GM12891 (cell line): ENCODE results near the gene CUL1.

Experiments
- PAX5 ChIP-seq: IDR thresholded peaks from 2 replicates; pipeline ENCODE4 v1.6.1; 2011; ENCODE audit warnings: low read length, moderate library complexity, mild to moderate bottlenecking; ENCODE audit not compliant: insufficient read depth, severe bottlenecking
- POLR2A ChIP-seq: IDR thresholded peaks from 2 replicates; pipeline ENCODE4 v1.6.1; 2011; ENCODE audit warnings: low read depth, low read length, control low read depth
- POLR2AphosphoS5 ChIP-seq: IDR thresholded peaks from 2 replicates; pipeline ENCODE4 v1.6.1; 2011; ENCODE audit warnings: low read depth, low read length, control low read depth
- POU2F2 ChIP-seq: IDR thresholded peaks from 2 replicates; pipeline ENCODE4 v1.6.1; 2011; ENCODE audit warnings: low read depth, mild to moderate bottlenecking, control low read depth, low read length, moderate library complexity
- SPI1 ChIP-seq: IDR thresholded peaks from 2 replicates; pipeline ENCODE4 v1.6.1; 2011; ENCODE audit warnings: low read depth, low read length, control low read depth
- TAF1 ChIP-seq: IDR thresholded peaks from 2 replicates; pipeline ENCODE4 v1.6.1; 2011; ENCODE audit warnings: low read depth, low read length, control low read depth

GRCh38 chr7:148719753-148720152 is 21.1 kb downstream of the CUL1 start:
- TF ChIP-seq POLR2A = no peak
- TF ChIP-seq POLR2AphosphoS5 = no peak
- TF ChIP-seq TAF1 = no peak
- no peak for TF ChIP-seq POU2F2
- TF ChIP-seq PAX5 = no peak
- TF ChIP-seq SPI1 = no peak
